Keratinocyte (primary cell): ENCODE results near the gene ARHGEF16. TPM values are rescaled to one million over a fixed set of nuclear protein-coding genes. Genes with fewer than 3 reads are reported as not detected.

Experiments
- DNase-seq: peaks from one replicate; pipeline ENCODE4 v3.0.0-alpha.2; 2011; ENCODE audit warnings: low read depth, missing footprints, low spot score
- FAIRE-seq: peaks from 2 replicates; lab custom pipeline; 2011; peaks lifted over from hg19 to GRCh38; lab: Jason Lieb, UNC
- H2AFZ ChIP-seq: 2 replicates; pipeline ENCODE4 v1.6.0; 2012; ENCODE audit warnings: low read length, control low read depth, inconsistent platforms; ENCODE audit not compliant: control insufficient read depth
- H3K27ac ChIP-seq: 2 replicates; pipeline ENCODE4 v1.5.1; 2011; ENCODE audit warnings: low read length; ENCODE audit not compliant: control insufficient read depth, insufficient read depth
- H3K27me3 ChIP-seq: 3 replicates; pipeline ENCODE4 v1.6.0; 2011; ENCODE audit warnings: low read length; ENCODE audit not compliant: control insufficient read depth, insufficient read depth; ENCODE audit errors: extremely low read depth
- H3K36me3 ChIP-seq, 2 experiments: 2 replicates in 1 of 2; 3 replicates in 1 of 2; pipeline ENCODE4 v1.5.1; 2011; ENCODE audit warnings: low read length in 2 of 2, mild to moderate bottlenecking in 1 of 2; ENCODE audit not compliant: control insufficient read depth in 2 of 2, insufficient read depth in 2 of 2; ENCODE audit errors: extremely low read depth in 1 of 2
- H3K4me1 ChIP-seq: 3 replicates; pipeline ENCODE4 v1.5.1; 2011; ENCODE audit warnings: low read length; ENCODE audit not compliant: control insufficient read depth, insufficient read depth; ENCODE audit errors: extremely low read depth
- H3K4me2 ChIP-seq: 3 replicates; pipeline ENCODE4 v1.6.0; 2011; ENCODE audit warnings: low read depth, low read length; ENCODE audit not compliant: control insufficient read depth, insufficient read depth; ENCODE audit errors: extremely low read depth
- H3K4me3 ChIP-seq, 3 experiments: fragments of 200-600 bp in 1 of 3; sonication (generic) in 1 of 3; 2 replicates in 2 of 3; 3 replicates in 1 of 3; pipeline ENCODE4 v1.5.1; 2011 to 2016; ENCODE audit warnings: low read length in 3 of 3, mild to moderate bottlenecking in 3 of 3, control low read depth in 2 of 3, inconsistent platforms in 1 of 3, low read depth in 1 of 3, mixed read lengths in 1 of 3, mixed run types in 1 of 3, moderate library complexity in 1 of 3; ENCODE audit not compliant: control insufficient read depth in 2 of 3, insufficient read depth in 2 of 3; ENCODE audit errors: extremely low read depth in 1 of 3
- H3K79me2 ChIP-seq: 2 replicates; pipeline ENCODE4 v1.6.0; 2012; ENCODE audit warnings: low read length; ENCODE audit not compliant: control insufficient read depth, insufficient read depth
- H3K9ac ChIP-seq: 3 replicates; pipeline ENCODE4 v1.6.0; 2011; ENCODE audit warnings: low read length; ENCODE audit not compliant: control insufficient read depth, insufficient read depth; ENCODE audit errors: extremely low read depth
- H3K9me1 ChIP-seq: 3 replicates; pipeline ENCODE4 v1.6.0; 2011; ENCODE audit warnings: low read length; ENCODE audit not compliant: control insufficient read depth, insufficient read depth; ENCODE audit errors: extremely low read depth
- H3K9me3 ChIP-seq: 2 replicates; pipeline ENCODE4 v1.5.1; 2012; ENCODE audit warnings: low read depth, low read length; ENCODE audit not compliant: control insufficient read depth
- H4K20me1 ChIP-seq: 3 replicates; pipeline ENCODE4 v1.6.0; 2011; ENCODE audit warnings: low read length; ENCODE audit not compliant: control insufficient read depth, insufficient read depth; ENCODE audit errors: extremely low read depth
- CTCF ChIP-seq, 3 experiments: IDR thresholded peaks in 1 of 3; conservative IDR thresholded peaks in 1 of 3; optimal IDR thresholded peaks in 1 of 3; 2 replicates in 2 of 3; 3 replicates in 1 of 3; pipeline versions ENCODE3 to v1.5.1; 2011; ENCODE audit warnings: low read length in 3 of 3, mild to moderate bottlenecking in 3 of 3, moderate library complexity in 2 of 3, control low read depth in 1 of 3, inconsistent platforms in 1 of 3; ENCODE audit not compliant: insufficient read depth in 2 of 3; ENCODE audit errors: extremely low read depth in 1 of 3
- EZH2 ChIP-seq: IDR thresholded peaks from one replicate; pipeline ENCODE4 v1.6.1; 2012; ENCODE audit warnings: inconsistent platforms, mild to moderate bottlenecking, low read length, moderate library complexity
- dilution Hi-C: fragments of 300-500 bp; cut with MboI; formaldehyde crosslinking; loops from one replicate; pipeline ENCODE4 v1.7.0; 2020; ENCODE audit warnings: low sequenced_read_pairs; ENCODE audit not compliant: extremely low pct_ligation_motif_present
- polyA plus RNA-seq, 5 experiments: library from polyadenylated mRNA; depleted of rRNA in 3 of 5; stranded (reverse) in 3 of 5; stranded (forward) in 1 of 5; unstranded in 1 of 5; fragments of >200 nt; gene quantifications; 1 replicate in 1 of 5; 2 replicates in 3 of 5; 3 replicates in 1 of 5; pipeline versions ENCODE4 v1.2.1 to v1.2.3, GENCODE V29; 2011 to 2012; ENCODE audit warnings: missing spikeins in 2 of 5, low read depth in 1 of 5, low replicate concordance in 1 of 5

Gene ARHGEF16
- polyA plus RNA-seq, 1 donor (not counting 4 experiments of a cell fraction or from before 2014, with no cell fraction given), result 6.2 TPM

- TF ChIP-seq CTCF (optimal IDR thresholded peaks at IDR 0.05 in 1 of 3, IDR thresholded peaks at IDR 0.05 in 1 of 3, conservative IDR thresholded peaks at IDR 0.05 in 1 of 3; ENCODE audit: extremely low read depth in 1 of 3, insufficient read depth in 2 of 3, low read length in 3 of 3) (no peak), EZH2 (no peak)
- Histone ChIP-seq H4K20me1 (no peaks in the 10 kb centered on the region), H3K27ac (no peak overlapping the region), H2AFZ (no peak overlapping the region), H3K9ac (no peak overlapping the region), H3K4me1 (no peaks in the 10 kb centered on the region), H3K36me3 (no peaks in the 10 kb centered on the region), H3K79me2 (no peaks in the 10 kb centered on the region), H3K9me1 (no peaks in the 10 kb centered on the region), H3K9me3 (no peaks in the 10 kb centered on the region), H3K4me3 (no peak overlapping the region), H3K27me3 (no peaks in the 10 kb centered on the region), H3K4me2 (no peak overlapping the region)
- no peak for FAIRE-seq
- dilution Hi-C loops, result no loop called here
- DNase-seq, result no peak
Observed at GRCh38 chr1:3436901-3437300, 17.6 kb upstream of the ARHGEF16 start.

- DNase-seq (no peak), FAIRE-seq (no peak)
- Histone ChIP-seq H3K9me1 (no peaks in the 10 kb centered on the region), H2AFZ (no peak overlapping the region), H3K36me3 (no peaks in the 10 kb centered on the region), H3K4me1 (no peaks in the 10 kb centered on the region), H4K20me1 (no peaks in the 10 kb centered on the region), H3K79me2 (no peaks in the 10 kb centered on the region), H3K9me3 (no peaks in the 10 kb centered on the region), H3K4me2 (no peak overlapping the region), H3K27ac (no peak overlapping the region), H3K4me3 (no peak overlapping the region), H3K27me3 (no peaks in the 10 kb centered on the region), H3K9ac (no peak overlapping the region)
- no peak for TF ChIP-seq EZH2
- TF ChIP-seq CTCF (optimal IDR thresholded peaks at IDR 0.05 in 1 of 3, IDR thresholded peaks at IDR 0.05 in 1 of 3, conservative IDR thresholded peaks at IDR 0.05 in 1 of 3; ENCODE audit: extremely low read depth in 1 of 3, insufficient read depth in 2 of 3, low read length in 3 of 3), result no peak
- dilution Hi-C loops, result no loop called here
Observed at GRCh38 chr1:3438661-3439180, 15.7 kb upstream of the ARHGEF16 start.
